A549 (cell line): Measurements from ENCODE around the gene TGFBRAP1.

Experiments used
- CEBPB ChIP-seq, 2 experiments: fragments of >200 bp in 1 of 2; sonication (Bioruptor Twin) in 1 of 2; formaldehyde crosslinking in 1 of 2; IDR thresholded peaks; 2 replicates each; pipeline ENCODE4 v1.6.1; 2012 to 2016
- CHD2 ChIP-seq: fragments of 150-350 bp; IDR thresholded peaks from 2 replicates; pipeline ENCODE4 v1.6.1; 2014; ENCODE audit warnings: low read length; ENCODE audit not compliant: partially characterized antibody
- HDAC2 ChIP-seq: fragments of 200-600 bp; sonication (generic); IDR thresholded peaks from 2 replicates; pipeline ENCODE4 v1.6.1; 2016
- NFE2L2 ChIP-seq: fragments of 150-350 bp; conservative IDR thresholded peaks from 2 replicates; pipeline ENCODE4 v1.6.1; 2014; ENCODE audit warnings: low read length
- NPAS2 ChIP-seq: fragments of 250-450 bp; sonication (Bioruptor Pico); IDR thresholded peaks from 2 replicates; pipeline ENCODE4 v1.8.0; 2022; ENCODE audit warnings: mild to moderate bottlenecking, moderate library complexity, borderline replicate concordance
- POLR2A ChIP-seq: IDR thresholded peaks from 2 replicates; pipeline ENCODE4 v1.6.1; 2012; ENCODE audit warnings: mild to moderate bottlenecking, low read length
- RAD21 ChIP-seq, 2 experiments: fragments of >200 bp in 1 of 2; sonication (Bioruptor Twin) in 1 of 2; formaldehyde crosslinking in 1 of 2; IDR thresholded peaks in 1 of 2; conservative IDR thresholded peaks in 1 of 2; 2 replicates in 1 of 2; 3 replicates in 1 of 2; pipeline ENCODE4 v1.6.1; 2012 to 2018; ENCODE audit warnings: inconsistent platforms in 1 of 2
- TF ChIP-seq, protein P1 (sequence below): fragments of >200 bp; sonication (Bioruptor Twin); formaldehyde crosslinking; IDR thresholded peaks from 3 replicates; pipeline ENCODE4 v1.5.1; 2016
- TF ChIP-seq, protein P2 (sequence below): fragments of 200-600 bp; sonication (generic); IDR thresholded peaks from 2 replicates; pipeline ENCODE4 v1.6.1; 2016; ENCODE audit warnings: antibody characterized with exemption, mild to moderate bottlenecking, moderate library complexity
- TF ChIP-seq, protein P3 (sequence below): IDR thresholded peaks from 2 replicates; pipeline ENCODE4 v1.6.1; 2012
- TF ChIP-seq, protein P4 (sequence below): fragments of >200 bp; sonication (Bioruptor Twin); formaldehyde crosslinking; IDR thresholded peaks from 2 replicates; pipeline ENCODE4 v1.6.1; 2016

DNA sequence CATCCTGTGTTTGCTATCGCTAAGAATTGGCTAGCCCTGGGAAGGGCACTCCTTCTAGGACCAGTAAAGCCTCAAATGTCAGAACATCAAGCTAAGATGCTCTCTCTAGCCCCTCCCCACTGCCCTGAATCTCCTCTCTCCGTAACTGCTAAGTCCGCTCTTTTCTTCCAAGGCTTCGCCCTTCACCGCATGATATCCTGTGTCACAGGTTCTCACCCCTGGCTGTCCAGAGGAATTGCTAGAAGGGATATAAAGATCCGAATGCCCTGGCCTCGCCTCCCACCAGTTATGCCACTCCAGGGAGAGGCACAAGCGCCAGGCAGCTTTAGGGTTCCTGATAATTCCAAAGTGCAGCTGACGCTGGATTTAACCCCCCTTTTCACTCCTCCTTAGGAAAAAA is 105.1 kb downstream of the TGFBRAP1 start:
- TF ChIP-seq, protein P1, sequence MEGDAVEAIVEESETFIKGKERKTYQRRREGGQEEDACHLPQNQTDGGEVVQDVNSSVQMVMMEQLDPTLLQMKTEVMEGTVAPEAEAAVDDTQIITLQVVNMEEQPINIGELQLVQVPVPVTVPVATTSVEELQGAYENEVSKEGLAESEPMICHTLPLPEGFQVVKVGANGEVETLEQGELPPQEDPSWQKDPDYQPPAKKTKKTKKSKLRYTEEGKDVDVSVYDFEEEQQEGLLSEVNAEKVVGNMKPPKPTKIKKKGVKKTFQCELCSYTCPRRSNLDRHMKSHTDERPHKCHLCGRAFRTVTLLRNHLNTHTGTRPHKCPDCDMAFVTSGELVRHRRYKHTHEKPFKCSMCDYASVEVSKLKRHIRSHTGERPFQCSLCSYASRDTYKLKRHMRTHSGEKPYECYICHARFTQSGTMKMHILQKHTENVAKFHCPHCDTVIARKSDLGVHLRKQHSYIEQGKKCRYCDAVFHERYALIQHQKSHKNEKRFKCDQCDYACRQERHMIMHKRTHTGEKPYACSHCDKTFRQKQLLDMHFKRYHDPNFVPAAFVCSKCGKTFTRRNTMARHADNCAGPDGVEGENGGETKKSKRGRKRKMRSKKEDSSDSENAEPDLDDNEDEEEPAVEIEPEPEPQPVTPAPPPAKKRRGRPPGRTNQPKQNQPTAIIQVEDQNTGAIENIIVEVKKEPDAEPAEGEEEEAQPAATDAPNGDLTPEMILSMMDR, result no peak
- TF ChIP-seq NPAS2 (no peak), NFE2L2 (no peak), RAD21 (conservative IDR thresholded peaks at IDR 0.05 in 1 of 2, IDR thresholded peaks at IDR 0.05 in 1 of 2) (no peak), CEBPB (IDR thresholded peaks at IDR 0.05) (no peak), CHD2 (no peak), POLR2A (no peak), HDAC2 (no peak)
- TF ChIP-seq, protein P2, sequence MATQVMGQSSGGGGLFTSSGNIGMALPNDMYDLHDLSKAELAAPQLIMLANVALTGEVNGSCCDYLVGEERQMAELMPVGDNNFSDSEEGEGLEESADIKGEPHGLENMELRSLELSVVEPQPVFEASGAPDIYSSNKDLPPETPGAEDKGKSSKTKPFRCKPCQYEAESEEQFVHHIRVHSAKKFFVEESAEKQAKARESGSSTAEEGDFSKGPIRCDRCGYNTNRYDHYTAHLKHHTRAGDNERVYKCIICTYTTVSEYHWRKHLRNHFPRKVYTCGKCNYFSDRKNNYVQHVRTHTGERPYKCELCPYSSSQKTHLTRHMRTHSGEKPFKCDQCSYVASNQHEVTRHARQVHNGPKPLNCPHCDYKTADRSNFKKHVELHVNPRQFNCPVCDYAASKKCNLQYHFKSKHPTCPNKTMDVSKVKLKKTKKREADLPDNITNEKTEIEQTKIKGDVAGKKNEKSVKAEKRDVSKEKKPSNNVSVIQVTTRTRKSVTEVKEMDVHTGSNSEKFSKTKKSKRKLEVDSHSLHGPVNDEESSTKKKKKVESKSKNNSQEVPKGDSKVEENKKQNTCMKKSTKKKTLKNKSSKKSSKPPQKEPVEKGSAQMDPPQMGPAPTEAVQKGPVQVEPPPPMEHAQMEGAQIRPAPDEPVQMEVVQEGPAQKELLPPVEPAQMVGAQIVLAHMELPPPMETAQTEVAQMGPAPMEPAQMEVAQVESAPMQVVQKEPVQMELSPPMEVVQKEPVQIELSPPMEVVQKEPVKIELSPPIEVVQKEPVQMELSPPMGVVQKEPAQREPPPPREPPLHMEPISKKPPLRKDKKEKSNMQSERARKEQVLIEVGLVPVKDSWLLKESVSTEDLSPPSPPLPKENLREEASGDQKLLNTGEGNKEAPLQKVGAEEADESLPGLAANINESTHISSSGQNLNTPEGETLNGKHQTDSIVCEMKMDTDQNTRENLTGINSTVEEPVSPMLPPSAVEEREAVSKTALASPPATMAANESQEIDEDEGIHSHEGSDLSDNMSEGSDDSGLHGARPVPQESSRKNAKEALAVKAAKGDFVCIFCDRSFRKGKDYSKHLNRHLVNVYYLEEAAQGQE, result no peak
- TF ChIP-seq, protein P3, sequence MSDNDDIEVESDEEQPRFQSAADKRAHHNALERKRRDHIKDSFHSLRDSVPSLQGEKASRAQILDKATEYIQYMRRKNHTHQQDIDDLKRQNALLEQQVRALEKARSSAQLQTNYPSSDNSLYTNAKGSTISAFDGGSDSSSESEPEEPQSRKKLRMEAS, result no peak
- TF ChIP-seq, protein P4, sequence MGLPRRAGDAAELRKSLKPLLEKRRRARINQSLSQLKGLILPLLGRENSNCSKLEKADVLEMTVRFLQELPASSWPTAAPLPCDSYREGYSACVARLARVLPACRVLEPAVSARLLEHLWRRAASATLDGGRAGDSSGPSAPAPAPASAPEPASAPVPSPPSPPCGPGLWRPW, result no peak
